Subcutaneous abdominal adipose tissue (tissue), 5 donors: ENCODE results near the gene PDZD7.

Experiments used
- H3K27ac ChIP-seq: one replicate; pipeline ENCODE4 v1.7.0; 2013; ENCODE audit warnings: low read depth, mild to moderate bottlenecking, inconsistent platforms, low read length, moderate library complexity
- H3K27me3 ChIP-seq, 5 donors: one replicate each; pipeline ENCODE4 v1.7.0; 2013; ENCODE audit warnings: low read length in 5 of 5, inconsistent platforms in 1 of 5; ENCODE audit not compliant: control insufficient read depth in 5 of 5, insufficient read depth in 4 of 5
- H3K36me3 ChIP-seq, 5 donors: one replicate each; pipeline ENCODE4 v1.7.0; 2013; ENCODE audit warnings: low read length in 5 of 5; ENCODE audit not compliant: control insufficient read depth in 5 of 5, insufficient read depth in 5 of 5
- H3K4me1 ChIP-seq, 5 donors: one replicate each; pipeline ENCODE4 v1.7.0; 2013; ENCODE audit warnings: low read length in 5 of 5, mild to moderate bottlenecking in 3 of 5, moderate library complexity in 1 of 5; ENCODE audit not compliant: control insufficient read depth in 5 of 5, insufficient read depth in 5 of 5
- H3K4me3 ChIP-seq, 5 donors: one replicate each; pipeline ENCODE4 v1.7.0; 2013; ENCODE audit warnings: low read length in 5 of 5, low read depth in 1 of 5
- H3K9ac ChIP-seq, 5 donors: one replicate each; pipeline ENCODE4 v1.7.0; 2013; ENCODE audit warnings: low read length in 5 of 5, mild to moderate bottlenecking in 4 of 5, moderate library complexity in 3 of 5
- H3K9me3 ChIP-seq, 5 donors: one replicate each; pipeline ENCODE4 v1.7.0; 2013; ENCODE audit warnings: low read length in 5 of 5; ENCODE audit not compliant: control insufficient read depth in 5 of 5
- donor health status: healthy.
- donor health status: healthy.
- donor health status: healthy.
- donor health status: healthy.
- donor health status: healthy.

Gene PDZD7

GRCh38 chr10:100960251-100960650, 70.7 kb downstream of the PDZD7 start:
- Histone ChIP-seq H3K36me3 (peaks cover 52 to 81% (median 64%) of the 10 kb centered on the region in 5 donors), H3K9ac (no peak overlapping the region), H3K4me1 (no peaks in the 10 kb centered on the region), H3K4me3 (no peak overlapping the region), H3K27ac (no peak overlapping the region), H3K27me3 (no peaks in the 10 kb centered on the region), H3K9me3 (no peaks in the 10 kb centered on the region)
